DOHH2 (cell line): ENCODE data around the gene SMOC1.

ENCODE experiments used
- H3F3A ChIP-seq: fragments of 200-600 bp; sonication (generic), shearing (Covaris generic); 2 replicates; pipeline ENCODE4 v1.6.0; 2016; ENCODE audit warnings: antibody characterized with exemption, mild to moderate bottlenecking; ENCODE audit not compliant: control insufficient read depth, insufficient read depth
- H3K27ac ChIP-seq: fragments of 200-600 bp; sonication (generic); 2 replicates; pipeline ENCODE4 v1.5.1; 2014; ENCODE audit warnings: low read depth, mild to moderate bottlenecking, low read length, moderate library complexity
- H3K27me3 ChIP-seq: fragments of 200-600 bp; sonication (generic); 2 replicates; pipeline ENCODE4 v1.6.1; 2014; ENCODE audit warnings: mild to moderate bottlenecking, low read length, mixed read lengths; ENCODE audit not compliant: control insufficient read depth
- H3K36me3 ChIP-seq: fragments of 200-600 bp; sonication (generic); 2 replicates; pipeline ENCODE4 v1.6.1; 2014; ENCODE audit warnings: mild to moderate bottlenecking, low read length, moderate library complexity, mixed read lengths; ENCODE audit not compliant: control insufficient read depth
- H3K4me1 ChIP-seq: fragments of 200-600 bp; sonication (generic); 2 replicates; pipeline ENCODE4 v1.6.1; 2014; ENCODE audit warnings: mild to moderate bottlenecking, low read length, mixed read lengths; ENCODE audit not compliant: control insufficient read depth
- H3K4me2 ChIP-seq: fragments of 200-600 bp; sonication (generic); 2 replicates; pipeline ENCODE4 v1.6.0; 2014; ENCODE audit warnings: mild to moderate bottlenecking, low read length, moderate library complexity
- H3K4me3 ChIP-seq: fragments of 200-600 bp; sonication (generic); 2 replicates; pipeline ENCODE4 v1.5.1; 2014; ENCODE audit warnings: mild to moderate bottlenecking, low read length, mixed read lengths
- H3K79me2 ChIP-seq: fragments of 200-600 bp; sonication (generic); 2 replicates; pipeline ENCODE4 v1.6.1; 2014; ENCODE audit warnings: mild to moderate bottlenecking, low read length, mixed read lengths; ENCODE audit not compliant: control insufficient read depth
- H3K9me2 ChIP-seq: fragments of 200-600 bp; sonication (generic); replicated peaks from 2 replicates; pipeline ENCODE4 v1.6.1; 2014; ENCODE audit warnings: mild to moderate bottlenecking, low read length, mixed read lengths; ENCODE audit not compliant: control insufficient read depth
- H3K9me3 ChIP-seq: fragments of 200-600 bp; sonication (generic); 2 replicates; pipeline ENCODE4 v1.6.1; 2014; ENCODE audit warnings: antibody characterized with exemption, low read length, mixed read lengths; ENCODE audit not compliant: control insufficient read depth, insufficient read depth
- H4K20me1 ChIP-seq: fragments of 200-600 bp; sonication (generic); 2 replicates; pipeline ENCODE4 v1.6.0; 2014; ENCODE audit warnings: low read depth, mild to moderate bottlenecking, antibody characterized with exemption, low read length, moderate library complexity; ENCODE audit not compliant: control insufficient read depth, insufficient read depth
- EZH2phosphoT487 ChIP-seq: fragments of 200-600 bp; sonication (generic); IDR thresholded peaks from 2 replicates; pipeline ENCODE4 v1.6.1; 2017; ENCODE audit warnings: borderline replicate concordance, mild to moderate bottlenecking, antibody characterized with exemption, low read length, moderate library complexity, mixed read lengths
- TF ChIP-seq, protein P1 (sequence below): fragments of 200-600 bp; sonication (generic); IDR thresholded peaks from one replicate; pipeline ENCODE4 v1.5.1; 2014; ENCODE audit warnings: antibody characterized with exemption, mild to moderate bottlenecking, low read depth, low read length; ENCODE audit not compliant: poor library complexity, severe bottlenecking

The SMOC1 gene

DNA sequence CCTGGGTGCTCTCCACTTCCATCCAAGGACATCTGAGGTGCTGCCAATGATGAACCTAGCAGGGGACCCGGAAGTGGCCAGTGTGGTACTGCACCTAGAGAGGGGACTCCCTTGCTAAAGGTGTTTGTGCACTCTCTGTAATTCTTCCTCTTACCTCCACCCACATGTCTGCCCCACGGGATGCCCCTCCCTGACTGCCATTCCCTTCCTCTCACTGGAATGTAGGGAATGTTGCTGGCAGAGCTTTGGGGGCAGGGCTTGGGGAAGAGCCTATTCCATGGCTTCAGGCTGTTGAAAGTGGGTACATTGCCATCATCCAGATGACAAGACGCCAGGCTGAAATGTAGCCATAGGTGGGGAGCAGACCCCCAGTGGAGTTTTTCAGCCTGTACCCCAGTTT is 153.2 kb downstream of the SMOC1 start:
- no peaks in the 10 kb centered on the region for H3F3A ChIP-seq
- H3K4me1 ChIP-seq: no peaks in the 10 kb centered on the region
- no peak overlapping the region for H3K4me3 ChIP-seq
- no peaks in the 10 kb centered on the region for H3K27me3 ChIP-seq
- TF ChIP-seq EZH2phosphoT487: no peak
- TF ChIP-seq, protein P1, sequence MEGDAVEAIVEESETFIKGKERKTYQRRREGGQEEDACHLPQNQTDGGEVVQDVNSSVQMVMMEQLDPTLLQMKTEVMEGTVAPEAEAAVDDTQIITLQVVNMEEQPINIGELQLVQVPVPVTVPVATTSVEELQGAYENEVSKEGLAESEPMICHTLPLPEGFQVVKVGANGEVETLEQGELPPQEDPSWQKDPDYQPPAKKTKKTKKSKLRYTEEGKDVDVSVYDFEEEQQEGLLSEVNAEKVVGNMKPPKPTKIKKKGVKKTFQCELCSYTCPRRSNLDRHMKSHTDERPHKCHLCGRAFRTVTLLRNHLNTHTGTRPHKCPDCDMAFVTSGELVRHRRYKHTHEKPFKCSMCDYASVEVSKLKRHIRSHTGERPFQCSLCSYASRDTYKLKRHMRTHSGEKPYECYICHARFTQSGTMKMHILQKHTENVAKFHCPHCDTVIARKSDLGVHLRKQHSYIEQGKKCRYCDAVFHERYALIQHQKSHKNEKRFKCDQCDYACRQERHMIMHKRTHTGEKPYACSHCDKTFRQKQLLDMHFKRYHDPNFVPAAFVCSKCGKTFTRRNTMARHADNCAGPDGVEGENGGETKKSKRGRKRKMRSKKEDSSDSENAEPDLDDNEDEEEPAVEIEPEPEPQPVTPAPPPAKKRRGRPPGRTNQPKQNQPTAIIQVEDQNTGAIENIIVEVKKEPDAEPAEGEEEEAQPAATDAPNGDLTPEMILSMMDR: no peak
- H3K36me3 ChIP-seq: no peaks in the 10 kb centered on the region
- H3K9me3 ChIP-seq: no peaks in the 10 kb centered on the region
- no peaks in the 10 kb centered on the region for H4K20me1 ChIP-seq
- no peak overlapping the region for H3K4me2 ChIP-seq
- H3K27ac ChIP-seq: no peak overlapping the region
- H3K79me2 ChIP-seq: no peaks in the 10 kb centered on the region
- no peaks in the 10 kb centered on the region for H3K9me2 ChIP-seq

DNA sequence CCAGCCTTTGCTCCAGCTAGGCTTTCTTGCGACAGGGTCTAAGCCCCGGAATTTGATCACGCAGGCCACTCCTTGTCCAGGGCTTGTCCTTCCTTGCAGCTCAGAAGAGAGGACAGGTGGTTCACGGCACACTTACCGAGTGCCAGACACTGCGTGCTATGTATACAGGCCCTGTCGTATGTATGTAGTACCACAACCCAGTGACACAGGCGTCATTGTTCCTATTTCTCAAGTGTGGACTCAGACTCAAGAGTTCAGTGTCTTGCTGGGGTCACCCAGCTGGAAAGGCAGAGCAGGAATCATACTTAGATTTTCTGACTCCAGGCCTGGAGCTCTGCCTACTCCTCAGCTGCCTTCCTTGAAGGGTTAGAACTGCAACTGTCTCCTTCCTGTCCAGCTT is 153.9 kb downstream of the SMOC1 start:
- no peak overlapping the region for H3K4me3 ChIP-seq
- H4K20me1 ChIP-seq: no peaks in the 10 kb centered on the region
- H3K36me3 ChIP-seq: no peaks in the 10 kb centered on the region
- no peaks in the 10 kb centered on the region for H3K9me3 ChIP-seq
- H3K27ac ChIP-seq: no peak overlapping the region
- no peaks in the 10 kb centered on the region for H3K27me3 ChIP-seq
- no peaks in the 10 kb centered on the region for H3K79me2 ChIP-seq
- no peak overlapping the region for H3K4me2 ChIP-seq
- no peaks in the 10 kb centered on the region for H3K4me1 ChIP-seq
- H3F3A ChIP-seq: no peaks in the 10 kb centered on the region
- TF ChIP-seq, protein P1: no peak
- no peak for TF ChIP-seq EZH2phosphoT487
- no peaks in the 10 kb centered on the region for H3K9me2 ChIP-seq

DNA sequence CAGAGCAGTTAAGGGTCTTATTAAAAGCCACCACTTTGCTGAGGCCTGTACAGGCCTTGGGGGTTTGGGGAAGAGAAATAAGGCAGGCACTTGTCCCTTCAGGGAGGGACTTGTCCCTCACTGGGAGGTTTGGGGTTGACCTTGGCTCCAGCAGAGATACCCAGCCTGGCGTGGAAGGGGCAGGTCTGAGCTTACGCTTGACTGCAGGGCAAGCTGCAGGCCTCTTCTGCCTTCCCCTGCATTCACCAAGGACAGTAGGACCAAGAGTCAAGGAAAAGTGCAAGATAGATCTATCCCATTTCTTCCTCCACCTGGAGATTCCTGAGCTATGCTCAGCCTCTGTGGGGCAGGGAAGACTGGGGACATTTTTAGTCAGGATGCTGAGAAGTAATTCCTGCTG is 154.3 kb downstream of the SMOC1 start:
- TF ChIP-seq, protein P1: no peak
- no peak for TF ChIP-seq EZH2phosphoT487
- no peak overlapping the region for H3K4me3 ChIP-seq
- H4K20me1 ChIP-seq: no peaks in the 10 kb centered on the region
- H3K36me3 ChIP-seq: no peaks in the 10 kb centered on the region
- H3K27me3 ChIP-seq: no peaks in the 10 kb centered on the region
- no peak overlapping the region for H3K4me2 ChIP-seq
- H3K9me2 ChIP-seq: no peaks in the 10 kb centered on the region
- H3K4me1 ChIP-seq: no peaks in the 10 kb centered on the region
- no peaks in the 10 kb centered on the region for H3K9me3 ChIP-seq
- no peaks in the 10 kb centered on the region for H3F3A ChIP-seq
- H3K27ac ChIP-seq: no peak overlapping the region
- H3K79me2 ChIP-seq: no peaks in the 10 kb centered on the region

DNA sequence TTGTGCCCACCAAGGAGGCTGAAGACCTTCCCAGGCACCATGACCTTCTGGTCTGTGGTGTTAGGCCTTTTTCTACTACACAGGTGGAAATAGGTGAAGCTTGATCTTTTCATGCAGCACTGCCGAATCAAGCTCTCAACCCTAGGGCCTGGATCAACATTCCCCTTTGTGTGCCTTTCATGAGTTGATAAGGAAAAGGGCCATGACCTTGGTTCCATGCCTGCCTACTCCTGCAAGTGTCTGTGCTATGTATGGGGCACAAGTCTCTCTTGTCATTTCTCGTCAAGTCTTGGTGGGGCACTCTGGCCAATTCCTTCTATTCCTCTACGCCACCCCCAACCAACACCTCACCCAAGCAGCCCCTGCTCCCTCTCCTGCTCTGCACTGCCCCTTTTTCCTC is 155.0 kb downstream of the SMOC1 start:
- Histone ChIP-seq H3K9me2 (no peaks in the 10 kb centered on the region), H3K27ac (no peak overlapping the region), H3K27me3 (no peaks in the 10 kb centered on the region), H3K4me1 (no peaks in the 10 kb centered on the region), H3K4me2 (no peak overlapping the region), H3K4me3 (no peak overlapping the region), H3K36me3 (no peaks in the 10 kb centered on the region), H3F3A (no peaks in the 10 kb centered on the region), H3K79me2 (no peaks in the 10 kb centered on the region), H4K20me1 (no peaks in the 10 kb centered on the region), H3K9me3 (no peaks in the 10 kb centered on the region)
- TF ChIP-seq EZH2phosphoT487: no peak
- TF ChIP-seq, protein P1: no peak
